ENCODE measurements around the gene TMEM245.

DNA sequence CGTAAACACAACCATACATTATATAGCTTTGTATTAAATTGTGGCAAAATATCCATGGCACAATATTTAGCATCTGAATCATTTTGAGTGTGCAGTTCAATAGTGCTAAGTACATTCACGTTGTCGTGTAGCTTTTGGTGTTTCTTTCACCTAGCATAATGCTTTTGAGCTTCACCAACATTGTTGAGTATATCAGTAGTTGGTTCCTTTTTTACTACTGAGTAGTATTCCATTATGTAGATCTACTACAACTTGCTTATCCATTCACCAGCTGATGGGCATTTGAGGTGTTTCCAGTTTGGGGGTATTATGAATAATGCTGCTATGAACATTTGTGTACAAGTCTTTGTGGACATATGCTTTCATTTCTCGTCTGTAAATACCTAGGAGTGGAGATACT is 79.2 kb downstream of the TMEM245 start:
- TF ChIP-seq, protein P1, sequence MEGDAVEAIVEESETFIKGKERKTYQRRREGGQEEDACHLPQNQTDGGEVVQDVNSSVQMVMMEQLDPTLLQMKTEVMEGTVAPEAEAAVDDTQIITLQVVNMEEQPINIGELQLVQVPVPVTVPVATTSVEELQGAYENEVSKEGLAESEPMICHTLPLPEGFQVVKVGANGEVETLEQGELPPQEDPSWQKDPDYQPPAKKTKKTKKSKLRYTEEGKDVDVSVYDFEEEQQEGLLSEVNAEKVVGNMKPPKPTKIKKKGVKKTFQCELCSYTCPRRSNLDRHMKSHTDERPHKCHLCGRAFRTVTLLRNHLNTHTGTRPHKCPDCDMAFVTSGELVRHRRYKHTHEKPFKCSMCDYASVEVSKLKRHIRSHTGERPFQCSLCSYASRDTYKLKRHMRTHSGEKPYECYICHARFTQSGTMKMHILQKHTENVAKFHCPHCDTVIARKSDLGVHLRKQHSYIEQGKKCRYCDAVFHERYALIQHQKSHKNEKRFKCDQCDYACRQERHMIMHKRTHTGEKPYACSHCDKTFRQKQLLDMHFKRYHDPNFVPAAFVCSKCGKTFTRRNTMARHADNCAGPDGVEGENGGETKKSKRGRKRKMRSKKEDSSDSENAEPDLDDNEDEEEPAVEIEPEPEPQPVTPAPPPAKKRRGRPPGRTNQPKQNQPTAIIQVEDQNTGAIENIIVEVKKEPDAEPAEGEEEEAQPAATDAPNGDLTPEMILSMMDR (IDR thresholded peaks at IDR 0.05; ENCODE audit: low read length): no peak
- TF ChIP-seq EZH2 (IDR thresholded peaks at IDR 0.05; ENCODE audit: borderline replicate concordance, low read length): no peak

Data from OCI-LY1 (cell line).